ENCODE data around the gene RTN4. TPM values are rescaled to one million over a fixed set of nuclear protein-coding genes. Genes with fewer than 3 reads are reported as not detected.

The RTN4 gene
- total RNA-seq, 1 experiment from 2014 or later = 200 TPM

- H3K4me1 Mint-ChIP-seq = peaks cover 0 to 4% of the 10 kb centered on the region in 2 experiments; a peak in 1 of 4 replicates
- Histone ChIP-seq H2BK5ac (ENCODE audit: insufficient read length, low read length) (no peak overlapping the region), H3K4me1 (ENCODE audit: insufficient read depth, low read length) (peaks cover 3% of the 10 kb centered on the region; the same call in 1 of the 2 replicates), H3K56ac (ENCODE audit: insufficient read length, low read depth, low read length) (no peak overlapping the region), H3K27ac (ENCODE audit: insufficient read length, low read depth, low read length) (no peak overlapping the region), H3K23ac (ENCODE audit: insufficient read length, low read depth, low read length) (no peak overlapping the region), H4K5ac (ENCODE audit: insufficient read length, low read depth, low read length) (no peak overlapping the region), H3K18ac (ENCODE audit: insufficient read length, low read depth, low read length) (no peak overlapping the region), H4K8ac (replicated peaks; ENCODE audit: insufficient read length, low read depth, low read length) (no peak overlapping the region), H2BK12ac (ENCODE audit: insufficient read length, low read depth, low read length) (no peak overlapping the region), H2AFZ (ENCODE audit: low read length) (no peak overlapping the region), H4K20me1 (ENCODE audit: control insufficient read depth, insufficient read depth, insufficient read length) (no peaks in the 10 kb centered on the region), H3K4me2 (ENCODE audit: insufficient read depth, insufficient read length, low read length) (no peak overlapping the region), H3K79me1 (ENCODE audit: insufficient read depth, low read depth, low read length, poor library complexity, severe bottlenecking) (no peaks in the 10 kb centered on the region), H2BK15ac (ENCODE audit: low read depth, low read length) (no peak overlapping the region), H2BK120ac (ENCODE audit: low read depth, low read length, poor library complexity, severe bottlenecking) (no peak overlapping the region), H3K14ac (ENCODE audit: insufficient read depth, low read length) (no peak overlapping the region), H3K23me2 (ENCODE audit: insufficient read length, low read depth, low read length, poor library complexity, severe bottlenecking) (no peaks in the 10 kb centered on the region), H3K79me2 (ENCODE audit: insufficient read depth, low read length) (peaks cover 4% of the 10 kb centered on the region; the same call in 1 of the 2 replicates), H3K4ac (ENCODE audit: low read depth, low read length) (no peak overlapping the region), H4K91ac (ENCODE audit: insufficient read length, low read depth, low read length) (no peak overlapping the region), H3K9ac (ENCODE audit: extremely low read depth, insufficient read length, low read length) (no peak overlapping the region), H2AK5ac (ENCODE audit: insufficient read length, low read length) (no peak overlapping the region), H3K9me3 (ENCODE audit: control insufficient read depth, low read depth, low read length) (no peaks in the 10 kb centered on the region), H2BK20ac (ENCODE audit: low read depth, low read length, poor library complexity, severe bottlenecking) (no peak overlapping the region), H3K27me3 (ENCODE audit: insufficient read depth, low read length) (no peaks in the 10 kb centered on the region), H3T11ph (ENCODE audit: low read length) (no peak overlapping the region)
- WGBS (ENCODE audit: extremely low coverage, insufficient read length, low lambda C conversion rate) = no CpG with 5 or more reads among the region's 2 CpGs
- DNase-seq = no peak
- no peak for TF ChIP-seq CTCF (conservative IDR thresholded peaks at IDR 0.05)
- no peaks in the 10 kb centered on the region for H3K9me3 Mint-ChIP-seq
- H3K27ac Mint-ChIP-seq = no peak overlapping the region
- no peaks in the 10 kb centered on the region for H3K27me3 Mint-ChIP-seq (ENCODE audit: low read depth)
- no peak overlapping the region for H3K4me3 Mint-ChIP-seq
- H3K36me3 Mint-ChIP-seq (ENCODE audit: insufficient read depth in 1 of 3, low read depth in 3 of 3) = peaks cover 11 to 38% (median 25%) of the 10 kb centered on the region in 3 experiments; a peak in 6 of 7 replicates
Observed at GRCh38 chr2:54975175-54975574, 75.1 kb downstream of the RTN4 start.

All from H9 (cell line).